HCT116 (cell line): ENCODE data around the gene KCNH6. TPM values are rescaled to one million over a fixed set of nuclear protein-coding genes. Genes with fewer than 3 reads are reported as not detected.

Source experiments
- ATAC-seq: fragments of 200-7000 bp; cut with Tn5 transposase; 2 replicates; pipeline ENCODE4 v1.9.1; 2020; ENCODE audit warnings: mild to moderate bottlenecking, moderate library complexity
- BruUV-seq: library from RNA; stranded (reverse); fragments of 400-500 nt; replicated peaks from 2 replicates; lab custom pipeline; 2021; lab: Mats Ljungman, UMichigan
- CTCF ChIA-PET: fragments of 300-600 bp; sonication (Branson Sonifier 250); formaldehyde crosslinking; loops from one replicate; lab custom pipeline; 2021; ENCODE audit warnings: antibody characterized with exemption; lab: Charles Lee
- POLR2A ChIA-PET: fragments of 300-600, 350-600 bp; sonication (Branson Sonifier 250); formaldehyde crosslinking; loops from one replicate; lab custom pipeline; 2021; ENCODE audit warnings: antibody characterized with exemption; lab: Charles Lee
- RAD21 ChIA-PET, 2 experiments: fragments of 300-600 bp; sonication (Branson Sonifier 250); formaldehyde crosslinking; loops; one replicate each; lab custom pipeline; 2023; ENCODE audit warnings: low total read pairs in 2 of 2; ENCODE audit not compliant: uncharacterized antibody in 2 of 2, unreplicated experiment in 2 of 2, low non-redundant PET in 1 of 2; lab: Charles Lee
- DNase-seq: peaks from one replicate; pipeline ENCODE4 v3.0.0-alpha.2; 2010; ENCODE audit warnings: low read depth, low spot score
- H2AFZ ChIP-seq: fragments of 200-600 bp; shearing (Covaris generic), sonication (generic); 2 replicates; pipeline ENCODE4 v1.6.1; 2017; ENCODE audit warnings: low read depth, mixed run types, mixed read lengths, antibody characterized with exemption, low read length; ENCODE audit not compliant: poor library complexity, severe bottlenecking
- H3K27ac ChIP-seq: 2 replicates; pipeline ENCODE4 v1.5.1; 2012; ENCODE audit warnings: low read depth, low read length
- H3K27me3 ChIP-seq: fragments of 200-600 bp; sonication (generic); 2 replicates; pipeline ENCODE4 v1.6.1; 2016; ENCODE audit warnings: mixed run types, low read length, mixed read lengths; ENCODE audit not compliant: insufficient read depth
- H3K36me3 ChIP-seq, 2 experiments: fragments of 200-500 bp in 1 of 2; fragments of 200-600 bp in 1 of 2; sonication (Bioruptor generic) in 1 of 2; sonication (generic) in 1 of 2; 2 replicates each; pipeline versions ENCODE4 v1.5.1 to v1.6.1; 2014 to 2016; ENCODE audit warnings: low read length in 2 of 2, inconsistent platforms in 1 of 2, mixed read lengths in 1 of 2, mixed run types in 1 of 2; ENCODE audit not compliant: insufficient read depth in 2 of 2, control insufficient read depth in 1 of 2
- H3K4me1 ChIP-seq, 2 experiments: fragments of 200-600 bp in 1 of 2; sonication (generic) in 1 of 2; 2 replicates each; pipeline versions ENCODE4 v1.5.1 to v1.6.1; 2012 to 2017; ENCODE audit warnings: low read length in 2 of 2, inconsistent platforms in 1 of 2, mild to moderate bottlenecking in 1 of 2, mixed read lengths in 1 of 2, mixed run types in 1 of 2, moderate library complexity in 1 of 2; ENCODE audit not compliant: insufficient read depth in 2 of 2, control insufficient read depth in 1 of 2
- H3K4me2 ChIP-seq: fragments of 200-600 bp; sonication (generic); 2 replicates; pipeline ENCODE4 v1.6.1; 2017; ENCODE audit warnings: mixed run types, low read length, mixed read lengths
- H3K4me3 ChIP-seq, 2 experiments: fragments of 200-600 bp in 1 of 2; sonication (generic) in 1 of 2; replicated peaks in 1 of 2; 2 replicates each; pipeline ENCODE4 v1.5.1; 2011 to 2016; ENCODE audit warnings: low read length in 2 of 2, control low read depth in 1 of 2, low read depth in 1 of 2, mild to moderate bottlenecking in 1 of 2, mixed read lengths in 1 of 2, mixed run types in 1 of 2
- H3K79me2 ChIP-seq: fragments of 200-600 bp; sonication (generic); 2 replicates; pipeline ENCODE4 v1.6.1; 2017; ENCODE audit warnings: mild to moderate bottlenecking, mixed run types, low read length, moderate library complexity, mixed read lengths; ENCODE audit not compliant: insufficient read depth
- H3K9ac ChIP-seq: fragments of 200-600 bp; sonication (generic); 2 replicates; pipeline ENCODE4 v1.6.1; 2016; ENCODE audit warnings: low read length, mixed read lengths
- H3K9me2 ChIP-seq: fragments of 200-600 bp; sonication (generic), shearing (Covaris generic); 2 replicates; pipeline ENCODE4 v1.6.1; 2017; ENCODE audit warnings: mixed run types, mild to moderate bottlenecking, moderate library complexity; ENCODE audit not compliant: insufficient read depth
- H3K9me3 ChIP-seq, 2 experiments: fragments of 200-500 bp in 1 of 2; fragments of 200-600 bp in 1 of 2; sonication (Bioruptor generic) in 1 of 2; sonication (generic) in 1 of 2; 2 replicates each; pipeline ENCODE4 v1.6.1; 2014 to 2017; ENCODE audit warnings: low read length in 2 of 2, mixed read lengths in 2 of 2, inconsistent platforms in 1 of 2, low read depth in 1 of 2, mild to moderate bottlenecking in 1 of 2, mixed run types in 1 of 2, moderate library complexity in 1 of 2; ENCODE audit not compliant: control insufficient read depth in 1 of 2, insufficient read depth in 1 of 2
- H4K20me1 ChIP-seq: fragments of 200-600 bp; sonication (generic), shearing (Covaris generic); 2 replicates; pipeline ENCODE4 v1.6.1; 2017; ENCODE audit warnings: mixed run types, mild to moderate bottlenecking, moderate library complexity; ENCODE audit not compliant: insufficient read depth
- CBX3 ChIP-seq: IDR thresholded peaks from 2 replicates; pipeline ENCODE4 v1.6.1; 2012; ENCODE audit warnings: low read depth
- EGR1 ChIP-seq: IDR thresholded peaks from 2 replicates; pipeline ENCODE4 v1.6.1; 2012; ENCODE audit warnings: low read depth
- EZH2 ChIP-seq: fragments of 200-600 bp; sonication (generic); IDR thresholded peaks from 2 replicates; pipeline ENCODE4 v1.6.1; 2017; ENCODE audit warnings: antibody characterized with exemption, mixed run types
- FOSL1 ChIP-seq: IDR thresholded peaks from 2 replicates; pipeline ENCODE4 v1.6.1; 2012; ENCODE audit warnings: low read depth
- JUND ChIP-seq: IDR thresholded peaks from 2 replicates; pipeline ENCODE4 v1.6.1; 2012
- POLR2A ChIP-seq: IDR thresholded peaks from 2 replicates; pipeline ENCODE4 v1.7.0; 2011; ENCODE audit warnings: borderline replicate concordance; ENCODE audit not compliant: insufficient read depth, insufficient read length; ENCODE audit errors: extremely low read depth
- POLR2AphosphoS5 ChIP-seq: IDR thresholded peaks from 2 replicates; pipeline ENCODE4 v1.6.1; 2011; ENCODE audit warnings: mild to moderate bottlenecking, low read depth, low read length, moderate library complexity
- RAD21 ChIP-seq: IDR thresholded peaks from 2 replicates; pipeline ENCODE4 v1.6.1; 2012; ENCODE audit warnings: low read depth, mild to moderate bottlenecking
- SIN3A ChIP-seq: IDR thresholded peaks from 2 replicates; pipeline ENCODE4 v1.6.1; 2012; ENCODE audit warnings: low read depth
- TCF7L2 ChIP-seq: IDR thresholded peaks from 2 replicates; pipeline ENCODE4 v1.7.0; 2011; ENCODE audit warnings: borderline replicate concordance, inconsistent platforms; ENCODE audit not compliant: insufficient read depth, insufficient read length; ENCODE audit errors: extremely low read depth
- ZFX ChIP-seq: fragments of 450-650 bp; IDR thresholded peaks from 2 replicates; pipeline ENCODE4 v1.6.1; 2017
- ZNF274 ChIP-seq: fragments of 200-500 bp; sonication (Bioruptor generic); IDR thresholded peaks from 2 replicates; pipeline ENCODE4 v1.6.1; 2014; ENCODE audit warnings: mild to moderate bottlenecking, low read depth, low read length, inconsistent platforms
- intact Hi-C: fragments of 100-400 bp; cut with micrococcal nuclease; formaldehyde crosslinking; loops from 2 replicates; pipeline ENCODE4 v1.10.0; 2022
- total RNA-seq: library from RNA; stranded (reverse); gene quantifications from one replicate; pipeline ENCODE4 v1.2.1, GENCODE V29; 2021; ENCODE audit not compliant: unreplicated experiment
- TF ChIP-seq, protein P1 (sequence below), 3 experiments: fragments of 200-600 bp in 1 of 3; sonication (generic) in 1 of 3; IDR thresholded peaks in 2 of 3; conservative IDR thresholded peaks in 1 of 3; 2 replicates each; pipeline ENCODE4 v1.5.1; 2012 to 2017; ENCODE audit warnings: low read depth in 2 of 3, low read length in 2 of 3, antibody characterized with exemption in 1 of 3, borderline replicate concordance in 1 of 3, control low read depth in 1 of 3, mild to moderate bottlenecking in 1 of 3, mixed read lengths in 1 of 3, mixed run types in 1 of 3, moderate library complexity in 1 of 3; ENCODE audit not compliant: insufficient read depth in 1 of 3
- TF ChIP-seq, protein P2 (sequence below): IDR thresholded peaks from 2 replicates; pipeline ENCODE4 v1.6.1; 2012

The KCNH6 gene
- total RNA-seq, 1 experiment from 2014 or later, result not detected

DNA sequence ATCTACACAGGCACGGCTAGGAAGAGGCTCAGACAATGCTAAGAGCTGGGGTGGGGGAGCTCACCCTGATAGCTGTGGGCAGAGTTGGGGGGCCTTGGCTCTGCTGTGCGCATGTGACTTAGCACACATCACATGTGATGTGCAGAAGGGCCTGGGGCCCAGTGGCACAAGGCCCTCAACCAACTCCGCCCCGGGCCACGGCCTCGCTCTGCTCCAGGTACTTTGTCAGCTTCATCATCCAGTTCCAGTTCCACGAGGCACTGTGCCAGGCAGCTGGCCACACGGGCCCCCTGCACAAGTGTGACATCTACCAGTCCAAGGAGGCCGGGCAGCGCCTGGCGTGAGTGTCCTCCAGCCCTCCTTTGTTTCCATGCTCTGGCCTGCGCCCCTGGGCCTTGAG is 27.0 kb upstream of the KCNH6 start:
- DNase-seq, result no peak
- intact Hi-C loops, result no loop called here
- no peaks in the 10 kb centered on the region for H3K9me2 ChIP-seq
- H4K20me1 ChIP-seq, result no peaks in the 10 kb centered on the region
- ChIA-PET RAD21 (no interaction called here), POLR2A (no interaction called here), CTCF (interaction anchor here (0.9 to 2.2 kb wide), 2 partner anchors 17 to 60 kb away, joined by 3 to 8 read pairs; no protein-coding TSS in a partner anchor)
- TF ChIP-seq RAD21, result no peak
- TF ChIP-seq, protein P1, sequence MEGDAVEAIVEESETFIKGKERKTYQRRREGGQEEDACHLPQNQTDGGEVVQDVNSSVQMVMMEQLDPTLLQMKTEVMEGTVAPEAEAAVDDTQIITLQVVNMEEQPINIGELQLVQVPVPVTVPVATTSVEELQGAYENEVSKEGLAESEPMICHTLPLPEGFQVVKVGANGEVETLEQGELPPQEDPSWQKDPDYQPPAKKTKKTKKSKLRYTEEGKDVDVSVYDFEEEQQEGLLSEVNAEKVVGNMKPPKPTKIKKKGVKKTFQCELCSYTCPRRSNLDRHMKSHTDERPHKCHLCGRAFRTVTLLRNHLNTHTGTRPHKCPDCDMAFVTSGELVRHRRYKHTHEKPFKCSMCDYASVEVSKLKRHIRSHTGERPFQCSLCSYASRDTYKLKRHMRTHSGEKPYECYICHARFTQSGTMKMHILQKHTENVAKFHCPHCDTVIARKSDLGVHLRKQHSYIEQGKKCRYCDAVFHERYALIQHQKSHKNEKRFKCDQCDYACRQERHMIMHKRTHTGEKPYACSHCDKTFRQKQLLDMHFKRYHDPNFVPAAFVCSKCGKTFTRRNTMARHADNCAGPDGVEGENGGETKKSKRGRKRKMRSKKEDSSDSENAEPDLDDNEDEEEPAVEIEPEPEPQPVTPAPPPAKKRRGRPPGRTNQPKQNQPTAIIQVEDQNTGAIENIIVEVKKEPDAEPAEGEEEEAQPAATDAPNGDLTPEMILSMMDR (IDR thresholded peaks at IDR 0.05 in 2 of 3, conservative IDR thresholded peaks at IDR 0.05 in 1 of 3; ENCODE audit: borderline replicate concordance in 1 of 3, insufficient read depth in 1 of 3, low read depth in 2 of 3, low read length in 2 of 3), result no peak
- no peak for TF ChIP-seq POLR2A
- no peak overlapping the region for H3K4me2 ChIP-seq
- peaks cover 4% of the 10 kb centered on the region; the same call in 1 of the 2 replicates for H3K27me3 ChIP-seq
- no peak for ATAC-seq
- no peak overlapping the region for H3K4me3 ChIP-seq
- H3K4me1 ChIP-seq, result no peaks in the 10 kb centered on the region
- BruUV-seq, result no TSS peak
- H3K9me3 ChIP-seq, result no peaks in the 10 kb centered on the region
- H2AFZ ChIP-seq, result no peak overlapping the region
- no peaks in the 10 kb centered on the region for H3K36me3 ChIP-seq
- H3K79me2 ChIP-seq, result no peaks in the 10 kb centered on the region
- no peak overlapping the region for H3K27ac ChIP-seq
- no peak overlapping the region for H3K9ac ChIP-seq

DNA sequence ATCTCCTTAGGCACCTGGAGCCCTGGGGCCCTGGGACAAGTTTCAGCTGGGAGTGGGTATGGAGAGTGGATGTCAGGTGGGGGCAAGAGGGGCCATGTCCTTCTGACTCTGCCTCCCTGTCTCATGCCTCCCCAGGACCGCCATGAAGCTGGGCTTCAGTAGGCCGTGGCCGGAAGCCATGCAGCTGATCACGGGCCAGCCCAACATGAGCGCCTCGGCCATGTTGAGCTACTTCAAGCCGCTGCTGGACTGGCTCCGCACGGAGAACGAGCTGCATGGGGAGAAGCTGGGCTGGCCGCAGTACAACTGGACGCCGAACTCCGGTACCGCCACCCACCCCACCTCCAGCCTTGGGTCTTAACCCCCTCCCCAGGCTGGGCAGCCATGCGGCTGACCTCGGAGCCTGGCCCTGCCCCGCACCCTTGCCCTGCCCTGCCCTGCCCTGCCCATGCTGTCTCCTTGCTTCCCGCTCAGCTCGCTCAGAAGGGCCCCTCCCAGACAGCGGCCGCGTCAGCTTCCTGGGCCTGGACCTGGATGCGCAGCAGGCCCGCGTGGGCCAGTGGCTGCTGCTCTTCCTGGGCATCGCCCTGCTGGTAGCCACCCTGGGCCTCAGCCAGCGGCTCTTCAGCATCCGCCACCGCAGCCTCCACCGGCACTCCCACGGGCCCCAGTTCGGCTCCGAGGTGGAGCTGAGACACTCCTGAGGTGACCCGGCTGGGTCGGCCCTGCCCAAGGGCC is 26.3 kb upstream of the KCNH6 start:
- POLR2A ChIA-PET, result no interaction called here
- H3K4me2 ChIP-seq, result no peak overlapping the region
- H3K27me3 ChIP-seq, result peaks cover 4% of the 10 kb centered on the region; the same call in 1 of the 2 replicates
- no peak overlapping the region for H3K9ac ChIP-seq
- ATAC-seq (no peak), DNase-seq (no peak)
- no peaks in the 10 kb centered on the region for H3K36me3 ChIP-seq
- BruUV-seq, result no TSS peak
- intact Hi-C loops, result no loop called here
- H4K20me1 ChIP-seq, result no peaks in the 10 kb centered on the region
- no peaks in the 10 kb centered on the region for H3K9me3 ChIP-seq
- no peak overlapping the region for H2AFZ ChIP-seq
- H3K4me1 ChIP-seq, result no peaks in the 10 kb centered on the region
- no peaks in the 10 kb centered on the region for H3K79me2 ChIP-seq
- CTCF ChIA-PET, result interaction anchor here (0.9 to 2.2 kb wide), 2 partner anchors 18 to 61 kb away, joined by 3 to 8 read pairs; no protein-coding TSS in a partner anchor
- RAD21 ChIA-PET, result no interaction called here
- no peaks in the 10 kb centered on the region for H3K9me2 ChIP-seq
- TF ChIP-seq, protein P1 (IDR thresholded peaks at IDR 0.05 in 2 of 3, conservative IDR thresholded peaks at IDR 0.05 in 1 of 3; ENCODE audit: borderline replicate concordance in 1 of 3, insufficient read depth in 1 of 3, low read depth in 2 of 3, low read length in 2 of 3), result no peak
- TF ChIP-seq JUND, result no peak
- no peak for TF ChIP-seq EZH2
- no peak for TF ChIP-seq ZNF274
- TF ChIP-seq ZFX, result no peak
- no peak for TF ChIP-seq EGR1
- TF ChIP-seq POLR2A, result no peak
- TF ChIP-seq SIN3A, result no peak
- TF ChIP-seq FOSL1, result no peak
- no peak for TF ChIP-seq CBX3
- no peak for TF ChIP-seq POLR2AphosphoS5
- TF ChIP-seq, protein P2, sequence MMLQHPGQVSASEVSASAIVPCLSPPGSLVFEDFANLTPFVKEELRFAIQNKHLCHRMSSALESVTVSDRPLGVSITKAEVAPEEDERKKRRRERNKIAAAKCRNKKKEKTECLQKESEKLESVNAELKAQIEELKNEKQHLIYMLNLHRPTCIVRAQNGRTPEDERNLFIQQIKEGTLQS, result no peak
- no peak for TF ChIP-seq TCF7L2
- H3K27ac ChIP-seq, result no peak overlapping the region
- no peak overlapping the region for H3K4me3 ChIP-seq
